Keratinocyte (primary cell): Measurements from ENCODE around the gene REPIN1.

Experiments
- EZH2 ChIP-seq: IDR thresholded peaks from one replicate; pipeline ENCODE4 v1.6.1; 2012; ENCODE audit warnings: inconsistent platforms, mild to moderate bottlenecking, low read length, moderate library complexity
- TF ChIP-seq, protein P1 (sequence below), 3 experiments: IDR thresholded peaks in 1 of 3; conservative IDR thresholded peaks in 1 of 3; optimal IDR thresholded peaks in 1 of 3; 2 replicates in 2 of 3; 3 replicates in 1 of 3; pipeline versions ENCODE3 to v1.5.1; 2011; ENCODE audit warnings: low read length in 3 of 3, mild to moderate bottlenecking in 3 of 3, moderate library complexity in 2 of 3, control low read depth in 1 of 3, inconsistent platforms in 1 of 3; ENCODE audit not compliant: insufficient read depth in 2 of 3; ENCODE audit errors: extremely low read depth in 1 of 3

- TF ChIP-seq, protein P1, sequence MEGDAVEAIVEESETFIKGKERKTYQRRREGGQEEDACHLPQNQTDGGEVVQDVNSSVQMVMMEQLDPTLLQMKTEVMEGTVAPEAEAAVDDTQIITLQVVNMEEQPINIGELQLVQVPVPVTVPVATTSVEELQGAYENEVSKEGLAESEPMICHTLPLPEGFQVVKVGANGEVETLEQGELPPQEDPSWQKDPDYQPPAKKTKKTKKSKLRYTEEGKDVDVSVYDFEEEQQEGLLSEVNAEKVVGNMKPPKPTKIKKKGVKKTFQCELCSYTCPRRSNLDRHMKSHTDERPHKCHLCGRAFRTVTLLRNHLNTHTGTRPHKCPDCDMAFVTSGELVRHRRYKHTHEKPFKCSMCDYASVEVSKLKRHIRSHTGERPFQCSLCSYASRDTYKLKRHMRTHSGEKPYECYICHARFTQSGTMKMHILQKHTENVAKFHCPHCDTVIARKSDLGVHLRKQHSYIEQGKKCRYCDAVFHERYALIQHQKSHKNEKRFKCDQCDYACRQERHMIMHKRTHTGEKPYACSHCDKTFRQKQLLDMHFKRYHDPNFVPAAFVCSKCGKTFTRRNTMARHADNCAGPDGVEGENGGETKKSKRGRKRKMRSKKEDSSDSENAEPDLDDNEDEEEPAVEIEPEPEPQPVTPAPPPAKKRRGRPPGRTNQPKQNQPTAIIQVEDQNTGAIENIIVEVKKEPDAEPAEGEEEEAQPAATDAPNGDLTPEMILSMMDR (optimal IDR thresholded peaks at IDR 0.05 in 1 of 3, IDR thresholded peaks at IDR 0.05 in 1 of 3, conservative IDR thresholded peaks at IDR 0.05 in 1 of 3; ENCODE audit: extremely low read depth in 1 of 3, insufficient read depth in 2 of 3, low read length in 3 of 3) = no peak
- TF ChIP-seq EZH2 = no peak
These were observed 25.4 kb upstream of the REPIN1 start for GRCh38 chr7:150343225-150343624.
